NT2/D1 (cell line): ENCODE results near the gene AGAP1.

Experiments
- DNase-seq: peaks from one replicate; pipeline ENCODE4 v3.0.0-alpha.2; 2011; ENCODE audit warnings: low read depth, low spot score
- H3K27me3 ChIP-seq: 2 replicates; pipeline ENCODE4 v1.6.0; 2011; ENCODE audit warnings: mild to moderate bottlenecking; ENCODE audit not compliant: insufficient read length, insufficient read depth
- H3K36me3 ChIP-seq: 2 replicates; pipeline ENCODE4 v1.6.1; 2011; ENCODE audit warnings: mild to moderate bottlenecking, low read length, mixed read lengths; ENCODE audit not compliant: insufficient read depth, insufficient read length
- H3K4me1 ChIP-seq: 2 replicates; pipeline ENCODE4 v1.5.1; 2011; ENCODE audit not compliant: insufficient read depth, insufficient read length
- H3K4me3 ChIP-seq: 2 replicates; pipeline ENCODE4 v1.5.1; 2011; ENCODE audit warnings: low read depth; ENCODE audit not compliant: insufficient read length
- H3K9ac ChIP-seq: 2 replicates; pipeline ENCODE4 v1.6.0; 2011; ENCODE audit warnings: low read depth; ENCODE audit not compliant: insufficient read length
- H3K9me3 ChIP-seq: 2 replicates; pipeline ENCODE4 v1.5.1; 2011; ENCODE audit warnings: mild to moderate bottlenecking, low read length; ENCODE audit not compliant: insufficient read depth
- SUZ12 ChIP-seq: IDR thresholded peaks from 2 replicates; pipeline ENCODE4 v1.6.1; 2011; ENCODE audit not compliant: insufficient read length, insufficient read depth; ENCODE audit errors: extremely low read depth
- YY1 ChIP-seq: IDR thresholded peaks from 2 replicates; pipeline ENCODE4 v1.6.1; 2011; ENCODE audit not compliant: insufficient read length, insufficient read depth
- ZNF274 ChIP-seq: IDR thresholded peaks from 2 replicates; pipeline ENCODE4 v1.6.1; 2011; ENCODE audit warnings: mild to moderate bottlenecking, low read depth, low read length

Gene AGAP1

DNA sequence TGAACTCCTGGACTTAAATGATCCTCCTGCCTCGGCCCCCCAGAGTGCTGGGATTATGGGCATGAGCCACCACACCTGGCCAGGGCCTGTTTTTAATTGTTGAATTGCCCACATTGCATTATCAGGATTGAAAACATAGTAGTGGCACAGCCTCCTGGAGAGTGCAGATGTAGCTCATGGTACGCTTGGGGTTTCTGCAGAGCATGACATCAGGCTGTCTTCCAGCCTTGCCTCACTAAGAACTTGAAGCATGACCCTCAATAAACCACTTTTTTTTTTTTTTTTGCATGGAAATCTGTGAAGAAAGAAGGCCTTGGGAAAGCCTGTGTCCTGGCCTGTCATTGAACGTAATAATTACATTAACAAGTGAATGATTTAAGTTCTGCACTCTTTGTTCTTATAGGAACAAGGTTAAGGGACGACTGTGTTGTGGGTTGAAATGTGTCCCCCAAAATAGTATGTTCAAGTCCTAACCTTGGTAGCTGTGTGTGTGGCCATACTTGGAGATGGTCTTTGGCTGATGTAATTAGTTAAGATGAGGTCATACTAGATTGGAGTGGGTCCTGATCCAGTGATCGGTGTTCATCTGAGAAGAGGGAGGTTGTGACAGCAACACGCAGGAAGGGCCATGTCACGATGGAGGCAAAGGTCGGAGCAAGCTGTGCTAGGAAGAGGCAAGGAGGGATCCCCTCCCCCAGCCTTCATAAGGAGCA is 90.2 kb downstream of the AGAP1 start:
- Histone ChIP-seq H3K4me1 (peaks cover 19% of the 10 kb centered on the region), H3K4me3 (no peak overlapping the region), H3K9me3 (peaks cover 14% of the 10 kb centered on the region; the same call in 1 of the 2 replicates), H3K27me3 (no peaks in the 10 kb centered on the region), H3K9ac (no peak overlapping the region), H3K36me3 (no peaks in the 10 kb centered on the region)
- no peak for DNase-seq
- TF ChIP-seq ZNF274 (no peak), SUZ12 (no peak), YY1 (no peak)

DNA sequence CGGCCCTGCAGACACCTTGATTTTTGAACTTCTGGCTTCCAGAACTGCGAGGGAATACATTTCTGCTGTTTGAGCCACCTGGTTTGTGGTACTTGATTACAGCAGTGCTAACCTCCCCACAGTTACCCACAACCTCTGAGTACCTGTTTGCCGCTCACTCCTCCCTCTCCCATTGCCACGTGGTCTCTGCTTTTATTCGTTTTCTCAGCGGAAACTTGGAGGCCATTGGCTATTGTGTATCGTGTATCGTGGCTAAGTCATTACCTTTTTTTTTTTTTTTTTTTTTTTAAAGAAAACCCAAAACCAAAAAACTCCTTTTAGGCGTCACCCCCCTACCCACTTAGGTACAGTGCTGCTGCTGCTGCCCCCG is 90.8 kb downstream of the AGAP1 start:
- H3K27me3 ChIP-seq, result no peaks in the 10 kb centered on the region
- DNase-seq, result no peak
- H3K4me3 ChIP-seq, result no peak overlapping the region
- TF ChIP-seq YY1 (no peak), ZNF274 (no peak), SUZ12 (no peak)
- H3K4me1 ChIP-seq, result peaks cover 19% of the 10 kb centered on the region
- no peaks in the 10 kb centered on the region for H3K36me3 ChIP-seq
- peaks cover 8% of the 10 kb centered on the region; the same call in 1 of the 2 replicates for H3K9me3 ChIP-seq
- no peak overlapping the region for H3K9ac ChIP-seq

DNA sequence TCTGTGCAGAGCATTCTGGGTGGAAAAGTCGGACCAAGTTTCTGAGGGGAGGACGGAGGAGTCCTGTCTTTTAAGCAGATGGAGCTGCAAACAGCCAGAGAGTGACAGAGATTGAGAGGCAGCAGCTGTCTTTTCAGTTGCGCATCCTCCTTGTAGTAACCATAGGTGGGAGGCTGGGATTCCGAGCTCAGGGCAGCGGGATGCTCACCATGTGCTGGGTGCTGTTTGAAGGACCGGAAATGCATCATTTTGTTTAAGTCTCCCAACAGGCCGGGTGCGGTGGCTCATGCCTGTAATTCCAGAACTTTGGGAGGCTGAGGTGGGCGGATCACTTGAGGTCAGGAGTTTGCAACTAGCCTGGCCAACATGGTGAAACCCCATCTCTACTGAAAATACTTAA is 93.4 kb downstream of the AGAP1 start:
- no peak overlapping the region for H3K9ac ChIP-seq
- H3K4me3 ChIP-seq, result no peak overlapping the region
- no peak for DNase-seq
- no peaks in the 10 kb centered on the region for H3K27me3 ChIP-seq
- no peak for TF ChIP-seq YY1
- TF ChIP-seq SUZ12, result no peak
- no peak for TF ChIP-seq ZNF274
- H3K36me3 ChIP-seq, result no peaks in the 10 kb centered on the region
- H3K9me3 ChIP-seq, result no peaks in the 10 kb centered on the region
- H3K4me1 ChIP-seq, result peaks cover 22% of the 10 kb centered on the region

DNA sequence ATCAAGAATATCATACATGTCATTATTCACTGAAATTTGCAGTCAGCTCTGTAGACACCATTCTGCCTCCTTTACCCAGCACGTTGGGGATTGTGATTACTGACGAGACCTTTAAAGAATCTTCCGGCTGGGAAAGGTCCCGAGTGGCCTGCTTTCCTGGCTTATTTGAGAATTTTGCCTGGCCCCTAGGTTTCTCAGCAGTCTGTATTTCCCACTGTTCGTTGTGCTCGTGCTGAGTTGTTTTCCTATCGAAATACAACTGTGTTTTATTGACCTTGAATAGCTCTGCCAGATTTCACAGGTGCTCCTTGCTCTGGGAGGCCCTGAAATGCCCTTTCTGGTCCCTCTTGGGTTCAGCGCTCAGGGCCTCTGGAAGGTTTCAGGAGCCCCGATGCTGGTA is 94.9 kb downstream of the AGAP1 start:
- no peaks in the 10 kb centered on the region for H3K9me3 ChIP-seq
- H3K27me3 ChIP-seq, result no peaks in the 10 kb centered on the region
- H3K4me3 ChIP-seq, result no peak overlapping the region
- peaks cover 19% of the 10 kb centered on the region for H3K4me1 ChIP-seq
- H3K36me3 ChIP-seq, result no peaks in the 10 kb centered on the region
- H3K9ac ChIP-seq, result no peak overlapping the region
- TF ChIP-seq ZNF274 (no peak), SUZ12 (no peak), YY1 (no peak)
- no peak for DNase-seq

DNA sequence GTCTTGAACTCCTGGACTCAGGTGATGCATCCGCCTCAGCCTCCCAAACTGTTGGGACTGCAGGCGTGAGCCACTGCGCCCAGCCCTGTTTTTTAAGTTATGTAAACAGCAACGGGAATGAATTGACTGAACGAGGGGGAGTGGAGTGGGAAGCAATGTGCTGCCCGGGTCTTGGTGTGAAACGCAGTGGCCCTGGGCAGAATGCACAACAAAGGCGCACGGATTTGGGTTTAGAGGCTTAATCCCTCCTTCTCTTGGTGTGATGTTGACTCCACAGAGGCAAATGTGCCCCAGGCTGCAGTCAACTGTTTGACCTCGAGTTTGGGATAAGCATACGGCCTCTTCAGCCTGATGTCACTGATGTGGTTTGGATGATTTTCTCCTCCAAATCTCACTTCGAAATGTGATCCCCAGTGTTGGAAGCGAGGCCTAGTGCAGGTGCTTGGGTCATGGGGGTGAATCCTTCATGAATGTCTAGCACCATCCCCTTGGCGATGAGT is 97.4 kb downstream of the AGAP1 start:
- no peaks in the 10 kb centered on the region for H3K9me3 ChIP-seq
- no peak for DNase-seq
- H3K9ac ChIP-seq, result no peak overlapping the region
- no peak for TF ChIP-seq SUZ12
- TF ChIP-seq YY1, result no peak
- TF ChIP-seq ZNF274, result no peak
- H3K4me3 ChIP-seq, result no peak overlapping the region
- peaks cover 15% of the 10 kb centered on the region for H3K4me1 ChIP-seq
- no peaks in the 10 kb centered on the region for H3K27me3 ChIP-seq
- peaks cover 5% of the 10 kb centered on the region for H3K36me3 ChIP-seq

DNA sequence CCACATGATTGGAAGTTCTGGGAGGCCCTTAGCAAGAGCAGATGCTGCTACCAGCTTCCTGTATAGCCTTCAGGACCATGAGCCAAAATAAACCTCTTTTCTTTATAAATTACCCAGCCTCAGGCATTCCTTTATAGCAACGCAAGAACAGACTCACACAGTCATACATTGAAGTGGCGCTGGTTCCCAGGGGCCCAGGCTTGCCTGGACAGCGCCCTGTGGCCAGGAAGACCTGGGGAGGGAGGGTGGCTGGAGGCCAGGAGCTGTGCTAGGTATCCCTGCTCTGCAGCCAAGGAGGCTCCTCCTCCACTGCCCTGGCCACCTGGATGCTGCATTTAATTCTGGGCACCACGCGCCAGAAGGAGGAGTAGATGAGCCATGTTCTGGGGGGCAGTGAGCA is 98.1 kb downstream of the AGAP1 start:
- H3K9ac ChIP-seq, result no peak overlapping the region
- DNase-seq, result no peak

DNA sequence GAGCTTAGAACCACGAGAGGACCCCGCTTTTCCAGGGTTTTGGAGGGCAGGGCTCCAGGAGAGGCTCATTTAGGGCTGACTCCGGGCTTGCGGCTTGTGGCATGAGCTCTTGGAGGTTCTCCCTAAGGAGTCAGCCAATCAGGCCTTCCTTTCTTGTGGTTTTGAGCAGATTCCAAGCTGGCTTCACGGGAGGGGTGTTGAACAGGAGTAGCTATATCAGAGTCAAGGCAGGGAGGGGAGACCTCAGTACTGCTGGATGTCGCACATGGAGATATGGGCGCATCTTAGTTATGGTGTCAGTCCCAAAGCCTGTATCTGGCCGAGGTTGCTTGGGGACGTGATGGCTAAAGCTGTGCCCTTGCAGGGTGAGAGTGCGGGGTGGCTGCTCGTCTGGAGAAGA is 98.6 kb downstream of the AGAP1 start:
- H3K27me3 ChIP-seq, result no peaks in the 10 kb centered on the region
- peaks cover 17% of the 10 kb centered on the region for H3K4me1 ChIP-seq
- TF ChIP-seq YY1 (no peak), ZNF274 (no peak), SUZ12 (no peak)
- no peak for DNase-seq
- H3K4me3 ChIP-seq, result no peak overlapping the region
- no peak overlapping the region for H3K9ac ChIP-seq
- peaks cover 10% of the 10 kb centered on the region for H3K36me3 ChIP-seq
- no peaks in the 10 kb centered on the region for H3K9me3 ChIP-seq

More for the DNA sequence above, 98.1 kb downstream of the AGAP1 start:
- Histone ChIP-seq H3K36me3 (peaks cover 6% of the 10 kb centered on the region), H3K27me3 (no peaks in the 10 kb centered on the region), H3K9me3 (no peaks in the 10 kb centered on the region), H3K4me1 (peaks cover 16% of the 10 kb centered on the region), H3K4me3 (no peak overlapping the region)
- no peak for TF ChIP-seq SUZ12
- TF ChIP-seq YY1, result no peak
- TF ChIP-seq ZNF274, result no peak
